BLaER1 treated with 17β-estradiol and CSF1 and Interleukin-3, amounts not matched to agents 10 nM and 100 nM (cell line): Measurements from ENCODE around the gene CYBRD1.

ENCODE experiments used
- H3K27ac ChIP-seq, 11 experiments: shearing (Covaris generic); formaldehyde crosslinking; 2 replicates each; pipeline ENCODE4 v1.8.1; 2022
- H3K27me3 ChIP-seq, 11 experiments: shearing (Covaris generic); formaldehyde crosslinking; 2 replicates each; pipeline ENCODE4 v1.8.1; 2022
- H3K36me3 ChIP-seq, 11 experiments: shearing (Covaris generic); formaldehyde crosslinking; 2 replicates each; pipeline ENCODE4 v1.8.1; 2022
- H3K4me1 ChIP-seq, 10 experiments: shearing (Covaris generic); formaldehyde crosslinking; 2 replicates each; pipeline ENCODE4 v1.8.1; 2022
- H3K4me2 ChIP-seq, 11 experiments: shearing (Covaris generic); formaldehyde crosslinking; 2 replicates each; pipeline ENCODE4 v1.8.1; 2022
- H3K4me3 ChIP-seq, 10 experiments: shearing (Covaris generic); formaldehyde crosslinking; 2 replicates each; pipeline ENCODE4 v1.8.1; 2022
- H3K9ac ChIP-seq, 11 experiments: shearing (Covaris generic); formaldehyde crosslinking; 2 replicates each; pipeline ENCODE4 v1.8.1; 2022
- H3K9me3 ChIP-seq, 11 experiments: shearing (Covaris generic); formaldehyde crosslinking; replicated peaks in 1 of 11; 2 replicates each; pipeline ENCODE4 v1.8.1; 2022
- H4K20me1 ChIP-seq, 11 experiments: shearing (Covaris generic); formaldehyde crosslinking; 2 replicates each; pipeline ENCODE4 v1.8.1; 2022
- Cebpa-rat ChIP-seq, 11 experiments: shearing (Covaris generic); IDR thresholded peaks; 2 replicates each; pipeline ENCODE4 v1.8.1; 2022

The CYBRD1 gene

GRCh38 chr2:171512014-171512413, 10.3 kb upstream of the CYBRD1 start:
- peaks cover 0 to 5% (median 0%) of the 10 kb centered on the region in 11 experiments; a peak in 5 of 22 replicates for H3K9me3 ChIP-seq
- H3K4me2 ChIP-seq: peak overlapping the region in 1 of 11 experiments; percentile 28; a peak in 2 of 22 replicates
- TF ChIP-seq Cebpa-rat (IDR thresholded peaks at IDR 0.05): no peak
- no peak overlapping the region for H3K4me3 ChIP-seq
- no peaks in the 10 kb centered on the region for H3K27me3 ChIP-seq
- H3K9ac ChIP-seq: no peak overlapping the region
- peaks cover 11 to 20% (median 13%) of the 10 kb centered on the region in 10 experiments; a peak in 19 of 20 replicates for H3K4me1 ChIP-seq
- no peak overlapping the region for H3K27ac ChIP-seq
- no peaks in the 10 kb centered on the region for H4K20me1 ChIP-seq
- H3K36me3 ChIP-seq: no peaks in the 10 kb centered on the region

DNA sequence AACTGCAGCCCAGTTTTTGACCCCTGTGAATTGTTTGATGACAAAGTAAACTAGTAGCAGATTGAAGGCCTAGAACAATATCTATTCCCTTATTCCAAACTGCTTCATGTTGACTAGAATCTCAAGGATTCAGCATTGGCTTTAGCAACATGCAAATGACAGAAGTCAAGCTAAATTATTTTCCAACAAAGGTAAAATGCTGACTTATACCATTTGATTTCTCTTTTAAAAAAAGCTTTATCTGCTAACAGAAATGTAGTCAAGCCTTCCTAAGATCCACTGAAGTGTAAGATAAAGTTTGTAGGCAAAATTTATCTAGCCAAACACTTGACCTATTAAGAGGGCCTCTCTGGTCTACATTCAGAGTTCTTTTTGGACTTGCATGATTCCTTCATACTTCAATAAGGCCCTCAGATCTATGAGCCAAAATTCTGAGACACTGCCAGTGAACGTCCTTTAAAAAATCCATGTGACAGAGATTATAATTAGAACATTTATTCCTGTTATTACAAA, 9.5 kb upstream of the CYBRD1 start:
- Histone ChIP-seq H3K27me3 (no peaks in the 10 kb centered on the region), H3K9ac (no peak overlapping the region), H3K4me1 (peaks cover 11 to 20% (median 13%) of the 10 kb centered on the region in 10 experiments; a peak in 19 of 20 replicates), H3K4me3 (no peak overlapping the region), H3K4me2 (no peak overlapping the region), H3K36me3 (no peaks in the 10 kb centered on the region), H3K9me3 (peaks cover 0 to 12% (median 4%) of the 10 kb centered on the region in 11 experiments; a peak in 7 of 22 replicates), H3K27ac (no peak overlapping the region), H4K20me1 (no peaks in the 10 kb centered on the region)
- TF ChIP-seq Cebpa-rat (IDR thresholded peaks at IDR 0.05): no peak

GRCh38 chr2:171513719-171514160, 8.5 kb upstream of the CYBRD1 start:
- Histone ChIP-seq H3K9ac (no peak overlapping the region), H3K27ac (no peak overlapping the region), H3K9me3 (peaks cover 0 to 12% (median 4%) of the 10 kb centered on the region in 11 experiments; a peak in 7 of 22 replicates), H3K4me1 (peaks cover 11 to 20% (median 13%) of the 10 kb centered on the region in 10 experiments; a peak in 19 of 20 replicates), H3K36me3 (no peaks in the 10 kb centered on the region), H3K27me3 (no peaks in the 10 kb centered on the region), H3K4me2 (peak overlapping the region; percentile 15 to 66 (median 24); a peak in 17 of 22 replicates), H4K20me1 (no peaks in the 10 kb centered on the region), H3K4me3 (no peak overlapping the region)
- TF ChIP-seq Cebpa-rat (IDR thresholded peaks at IDR 0.05): no peak

DNA sequence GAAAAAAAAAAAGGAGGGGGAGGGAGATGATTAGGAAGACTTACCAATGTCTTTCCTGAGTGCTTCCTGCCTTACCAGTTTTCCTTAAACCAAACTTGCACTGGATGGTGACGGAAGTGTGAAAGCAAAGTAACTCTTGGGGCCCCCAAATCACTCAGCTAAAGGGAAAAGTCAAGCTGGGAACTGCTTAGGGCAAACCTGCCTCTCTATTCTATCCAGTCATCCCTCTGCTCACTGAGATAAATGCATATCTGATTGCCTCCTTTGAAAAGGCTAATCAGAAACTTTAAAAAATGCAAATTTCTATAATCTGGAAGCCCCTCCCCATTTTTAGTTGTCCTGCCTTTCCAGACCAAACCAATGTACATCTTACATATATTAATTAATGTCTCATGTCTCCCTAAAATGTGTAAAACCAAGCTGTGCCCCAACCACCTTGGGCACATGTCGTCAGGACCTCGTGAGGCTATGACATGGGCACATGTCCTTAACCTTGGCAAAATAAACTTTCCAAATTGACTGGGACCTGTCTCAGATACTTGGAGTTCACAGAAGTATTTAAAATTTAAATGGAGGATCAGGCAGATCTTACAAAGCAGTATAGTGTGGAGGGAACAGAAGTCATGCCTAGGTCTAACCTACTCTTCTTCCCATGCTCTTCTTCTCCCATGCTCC, 7.2 kb upstream of the CYBRD1 start:
- Histone ChIP-seq H3K36me3 (no peaks in the 10 kb centered on the region), H3K9ac (no peak overlapping the region), H3K27me3 (peaks cover 2 to 11% (median 5%) of the 10 kb centered on the region in 11 experiments; a peak in 20 of 22 replicates), H3K27ac (no peak overlapping the region), H3K4me2 (peak overlapping the region in 2 of 11 experiments; percentile 46 to 66; a peak in 1 of 22 replicates), H3K4me3 (no peak overlapping the region), H4K20me1 (no peaks in the 10 kb centered on the region), H3K4me1 (peaks cover 11 to 20% (median 13%) of the 10 kb centered on the region in 10 experiments; a peak in 19 of 20 replicates), H3K9me3 (peaks cover 0 to 12% (median 4%) of the 10 kb centered on the region in 11 experiments; a peak in 7 of 22 replicates)
- TF ChIP-seq Cebpa-rat (IDR thresholded peaks at IDR 0.05): no peak

- H4K20me1 ChIP-seq: no peaks in the 10 kb centered on the region
- H3K4me1 ChIP-seq: peaks cover 11 to 20% (median 13%) of the 10 kb centered on the region in 10 experiments; a peak in 19 of 20 replicates
- H3K27ac ChIP-seq: no peak overlapping the region
- no peak for TF ChIP-seq Cebpa-rat (IDR thresholded peaks at IDR 0.05)
- H3K4me3 ChIP-seq: no peak overlapping the region
- no peak overlapping the region for H3K4me2 ChIP-seq
- H3K9me3 ChIP-seq: peaks cover 0 to 12% (median 4%) of the 10 kb centered on the region in 11 experiments; a peak in 7 of 22 replicates
- peaks cover 10 to 18% (median 13%) of the 10 kb centered on the region in 11 experiments for H3K27me3 ChIP-seq
- H3K36me3 ChIP-seq: no peaks in the 10 kb centered on the region
- no peak overlapping the region for H3K9ac ChIP-seq
Measured at GRCh38 chr2:171515672-171516298, 6.5 kb upstream of the CYBRD1 start.

GRCh38 chr2:171516793-171517192, 5.5 kb upstream of the CYBRD1 start:
- Histone ChIP-seq H3K27me3 (peaks cover 20 to 28% (median 23%) of the 10 kb centered on the region in 11 experiments), H3K36me3 (no peaks in the 10 kb centered on the region), H4K20me1 (no peaks in the 10 kb centered on the region), H3K4me3 (no peak overlapping the region), H3K9me3 (peaks cover 0 to 12% (median 4%) of the 10 kb centered on the region in 11 experiments; a peak in 8 of 22 replicates), H3K4me1 (peaks cover 11 to 16% (median 13%) of the 10 kb centered on the region in 10 experiments; a peak in 19 of 20 replicates), H3K4me2 (no peak overlapping the region), H3K27ac (no peak overlapping the region), H3K9ac (no peak overlapping the region)
- no peak for TF ChIP-seq Cebpa-rat (IDR thresholded peaks at IDR 0.05)

DNA sequence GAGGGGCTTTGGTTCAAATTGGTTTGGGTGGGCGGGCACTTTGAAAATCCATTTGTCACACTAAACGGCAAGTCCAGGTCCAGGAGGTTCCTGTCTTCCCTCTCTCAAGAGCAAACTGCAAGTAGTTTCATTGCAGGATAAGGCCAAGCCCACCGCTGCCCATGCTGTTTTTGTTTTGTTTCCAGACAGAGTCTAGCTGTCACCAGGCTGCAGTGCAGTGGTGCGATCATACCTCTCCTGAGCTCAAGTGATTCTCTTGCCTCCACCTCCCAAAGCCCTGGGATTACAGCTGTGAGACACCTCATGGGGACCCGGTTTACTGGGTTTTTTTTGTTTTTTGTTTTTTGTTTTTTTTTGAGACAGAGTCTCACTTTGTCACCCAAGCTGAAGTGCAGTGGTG, 1.8 kb upstream of the CYBRD1 start:
- Histone ChIP-seq H3K4me2 (no peak overlapping the region), H3K4me3 (no peak overlapping the region), H3K36me3 (no peaks in the 10 kb centered on the region), H3K27ac (no peak overlapping the region), H4K20me1 (peaks cover 0 to 2% (median 0%) of the 10 kb centered on the region in 11 experiments; a peak in 1 of 22 replicates), H3K27me3 (peaks cover 53 to 64% (median 59%) of the 10 kb centered on the region in 11 experiments), H3K4me1 (peaks cover 0 to 16% (median 12%) of the 10 kb centered on the region in 10 experiments; a peak in 9 of 20 replicates), H3K9me3 (peaks cover 15 to 31% (median 24%) of the 10 kb centered on the region in 11 experiments; a peak in 20 of 22 replicates), H3K9ac (no peak overlapping the region)
- TF ChIP-seq Cebpa-rat (IDR thresholded peaks at IDR 0.05): no peak

GRCh38 chr2:171521361-171522051, 768 bp upstream of the CYBRD1 start:
- peaks cover 0 to 2% (median 0%) of the 10 kb centered on the region in 11 experiments; a peak in 1 of 22 replicates for H4K20me1 ChIP-seq
- H3K36me3 ChIP-seq: no peaks in the 10 kb centered on the region
- no peak overlapping the region for H3K27ac ChIP-seq
- peaks cover 53 to 64% (median 60%) of the 10 kb centered on the region in 11 experiments for H3K27me3 ChIP-seq
- H3K9me3 ChIP-seq: peaks cover 15 to 31% (median 24%) of the 10 kb centered on the region in 11 experiments; a peak in 20 of 22 replicates
- TF ChIP-seq Cebpa-rat (IDR thresholded peaks at IDR 0.05): no peak
- peak overlapping the region in 5 of 10 experiments; percentile 51 to 71 (median 55); a peak in 8 of 20 replicates for H3K4me3 ChIP-seq
- H3K4me1 ChIP-seq: peaks cover 0 to 16% (median 12%) of the 10 kb centered on the region in 10 experiments; a peak in 9 of 20 replicates
- no peak overlapping the region for H3K9ac ChIP-seq
- peak overlapping the region in 6 of 11 experiments; percentile 76 to 88 (median 86); a peak in 11 of 22 replicates for H3K4me2 ChIP-seq
